NCI-H460 (cell line): Measurements from ENCODE around the gene ADGRF4. TPM values are rescaled to one million over a fixed set of nuclear protein-coding genes. Genes with fewer than 3 reads are reported as not detected.

ENCODE experiments used
- DNase-seq: peaks from one replicate; pipeline ENCODE4 v3.0.0-alpha.2; 2016; ENCODE audit warnings: low read depth; ENCODE audit errors: extremely low read depth
- total RNA-seq: library from RNA; depleted of rRNA; stranded (reverse); fragments of >200 nt; shearing (Covaris generic); gene quantifications from 2 replicates; pipeline ENCODE4 v1.2.3, GENCODE V29; 2014

ADGRF4 gene
- total RNA-seq, 1 experiment from 2014 or later: 0.12 TPM

- no peak for DNase-seq
Measured at GRCh38 chr6:47681201-47681990, 17.0 kb upstream of the ADGRF4 start.

DNA sequence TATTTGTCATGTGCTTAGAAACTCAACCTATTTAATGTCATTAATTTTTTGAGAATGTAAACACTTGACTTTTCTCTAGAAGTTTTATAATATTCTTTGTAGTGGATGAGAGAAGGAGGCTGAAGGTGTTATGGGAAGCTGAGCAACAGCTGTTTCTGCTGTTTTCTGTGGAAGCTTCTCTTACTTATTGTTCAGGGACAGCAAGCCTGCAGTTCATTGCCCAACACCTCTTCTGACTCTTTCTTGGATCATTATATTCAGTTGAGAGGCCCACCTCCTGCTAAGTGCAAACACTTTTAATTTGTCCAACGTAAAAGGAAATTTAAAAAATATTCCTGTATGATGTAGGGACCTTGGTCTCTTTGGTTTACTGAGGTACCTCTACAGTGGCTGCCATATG is 12.0 kb upstream of the ADGRF4 start:
- DNase-seq: no peak

DNA sequence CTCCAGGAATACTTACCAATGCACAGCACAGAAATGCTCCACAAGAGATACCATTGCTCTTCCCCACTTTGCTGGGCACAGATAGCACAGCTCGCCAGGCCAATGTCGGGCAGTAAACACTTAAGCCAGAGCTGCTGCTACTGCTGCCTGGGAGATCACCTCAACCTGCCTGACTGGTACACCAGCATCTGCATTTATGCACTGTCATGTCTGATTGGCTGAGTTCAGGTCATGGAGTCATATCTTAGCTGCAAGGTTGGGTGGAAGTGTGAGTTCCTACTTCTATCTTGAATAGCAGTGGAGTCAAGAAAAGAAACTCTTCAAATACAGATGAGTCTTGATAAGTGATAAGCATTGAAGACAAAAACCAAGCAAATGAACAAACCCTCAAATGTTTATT is 10.9 kb upstream of the ADGRF4 start:
- DNase-seq: no peak

DNA sequence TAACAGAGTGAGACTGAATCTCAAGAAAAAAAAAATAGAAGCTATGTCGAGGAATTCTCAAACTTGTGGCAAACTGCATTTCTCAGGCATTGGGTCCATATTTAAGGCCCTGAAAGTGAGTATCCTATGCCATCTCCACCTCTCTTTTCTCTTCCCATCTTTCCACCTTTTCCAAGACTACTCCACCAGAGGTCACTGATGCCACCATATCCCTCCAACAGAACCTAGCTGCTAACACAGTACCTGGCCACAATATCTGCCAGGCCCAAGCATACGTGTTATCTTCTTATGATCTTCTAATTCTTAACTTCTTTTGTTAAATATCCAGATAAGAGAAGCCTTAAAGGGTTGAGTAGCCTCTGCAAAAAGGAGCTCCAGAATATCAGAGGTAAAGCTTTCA is 8.2 kb upstream of the ADGRF4 start:
- DNase-seq: no peak

DNA sequence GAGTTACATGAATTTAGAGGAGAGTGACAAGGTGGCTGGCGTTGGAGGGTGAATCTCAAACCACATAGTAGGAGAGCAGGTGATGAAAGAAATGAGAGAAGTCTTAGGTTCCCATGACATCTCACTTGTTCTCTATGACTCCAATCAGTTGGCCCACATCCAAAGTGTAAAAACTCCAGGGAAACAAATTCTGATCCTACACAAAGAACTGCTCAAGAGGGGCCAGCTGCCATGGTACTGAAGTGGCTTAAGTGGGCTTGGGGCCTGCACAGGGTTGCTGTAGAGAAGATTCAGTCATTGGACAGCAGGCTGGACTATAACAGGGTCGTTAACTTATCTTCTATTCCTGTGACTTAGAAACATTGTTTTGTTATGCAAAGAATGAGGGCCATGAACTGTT is 7.6 kb upstream of the ADGRF4 start:
- DNase-seq: no peak

DNA sequence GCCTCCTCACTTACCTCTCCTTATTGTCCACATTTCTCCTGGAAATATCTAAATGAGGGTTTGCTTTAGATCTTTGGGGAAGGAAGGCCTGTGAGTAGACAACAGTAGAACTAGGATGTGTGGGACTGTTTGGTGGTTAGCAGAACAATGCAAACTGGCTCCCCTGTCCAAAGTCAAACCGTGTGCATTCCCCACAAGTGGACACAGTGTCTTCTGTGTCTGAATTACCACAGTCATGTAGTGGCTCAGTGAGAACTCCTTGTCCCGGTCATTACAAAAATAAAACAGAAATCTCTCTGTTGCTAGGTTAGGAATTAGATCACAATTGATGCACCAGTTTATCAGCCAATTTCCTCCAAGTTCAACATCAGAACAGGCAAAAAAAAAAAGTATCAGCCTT is 455 bp upstream of the ADGRF4 start:
- no peak for DNase-seq

DNA sequence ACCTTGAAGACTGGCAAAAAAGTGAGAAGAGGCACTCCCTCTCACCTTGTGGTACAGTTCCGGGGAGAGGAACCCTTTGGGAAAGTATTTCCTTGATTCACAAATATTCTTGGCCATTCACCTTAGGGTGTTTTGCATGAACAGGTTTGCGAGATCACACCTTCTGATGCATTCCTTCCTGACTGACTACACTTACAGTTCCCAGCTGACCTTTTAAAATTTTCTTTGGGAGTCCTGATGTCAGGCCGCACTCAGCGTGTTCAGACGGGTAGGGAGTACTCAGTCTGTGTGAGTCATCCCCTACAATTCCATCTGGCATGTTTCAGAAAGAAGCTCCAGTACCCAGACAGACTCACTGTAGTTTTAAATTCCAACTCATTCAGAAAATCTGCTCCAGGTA is 1.7 kb downstream of the ADGRF4 start:
- DNase-seq: no peak

DNA sequence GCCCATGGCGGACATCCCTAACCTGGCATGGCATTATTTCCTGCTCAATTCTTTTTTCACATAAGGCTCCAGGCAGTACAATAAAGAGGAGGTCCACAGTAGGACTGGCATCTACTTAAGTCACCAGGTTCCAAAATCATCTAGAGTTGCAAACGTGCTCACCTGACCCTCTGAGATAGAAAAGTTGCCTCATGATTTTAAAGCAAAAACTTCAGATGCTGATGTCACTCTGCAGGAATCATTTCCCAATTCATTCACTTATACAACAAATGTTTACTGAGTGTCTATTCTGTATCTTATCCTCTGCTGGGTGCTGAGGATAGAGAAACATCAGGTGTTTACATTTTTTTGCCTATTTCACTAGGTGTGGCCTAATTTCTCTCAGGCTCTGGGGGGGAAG is 2.2 kb downstream of the ADGRF4 start:
- DNase-seq: no peak

DNA sequence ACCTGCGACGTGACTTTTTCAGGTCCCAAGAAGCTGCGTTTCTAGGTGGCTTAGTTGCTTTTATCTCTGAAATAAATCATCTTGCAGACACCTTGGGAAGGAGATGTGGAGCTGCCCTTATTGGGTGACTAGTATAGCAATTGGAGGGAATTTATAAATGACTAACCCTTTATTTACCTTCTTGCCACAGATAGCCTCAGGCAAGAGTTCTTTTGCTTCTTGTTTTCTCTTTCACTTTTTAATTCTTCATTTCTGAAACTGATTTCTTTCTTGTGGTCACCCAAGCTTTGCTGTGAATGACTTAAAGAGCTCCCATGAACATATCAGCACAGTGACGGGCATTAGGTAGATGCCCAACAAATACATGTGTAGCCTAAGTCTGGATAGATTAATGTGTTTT is 3.0 kb downstream of the ADGRF4 start:
- DNase-seq: no peak

GRCh38 chr6:47709160-47709559 is 10.8 kb downstream of the ADGRF4 start:
- no peak for DNase-seq

DNA sequence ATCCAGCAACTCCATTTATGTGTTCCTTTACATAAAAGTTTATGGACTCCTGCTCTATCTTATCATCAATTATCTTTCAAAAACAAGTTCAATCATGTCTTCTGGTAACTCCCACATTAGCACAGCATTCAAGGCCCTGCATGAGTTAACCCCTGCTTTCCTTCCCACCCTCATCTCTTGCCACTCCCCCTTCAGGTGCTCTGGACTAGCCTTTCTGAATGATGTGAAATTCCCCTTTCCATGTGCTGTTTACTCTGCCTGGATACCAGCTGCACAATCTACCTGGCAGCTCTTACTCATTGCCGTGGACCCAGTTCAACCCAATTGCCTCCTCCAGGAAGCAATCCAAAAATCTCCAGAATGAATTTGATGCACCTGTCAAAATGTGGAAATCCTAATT is 11.9 kb downstream of the ADGRF4 start:
- DNase-seq: no peak

DNA sequence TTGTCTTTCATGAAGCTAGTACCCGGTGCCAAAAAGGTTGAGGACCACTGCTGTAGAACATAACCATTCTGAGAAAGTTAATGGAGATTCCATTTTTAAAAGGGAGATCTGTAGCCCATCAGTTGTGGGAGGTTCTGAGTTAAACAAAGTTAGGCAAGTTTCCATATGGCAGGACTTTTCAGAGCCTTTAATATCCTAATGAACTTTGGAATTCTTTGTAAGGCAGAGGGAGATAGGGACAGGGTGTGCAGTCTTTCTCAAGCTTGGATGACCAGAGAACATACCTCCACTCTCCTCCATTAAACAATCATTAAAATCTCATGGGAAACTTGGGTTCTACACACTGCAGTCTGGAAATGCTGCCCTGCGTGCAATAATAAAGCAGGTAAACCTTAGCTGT is 14.8 kb downstream of the ADGRF4 start:
- DNase-seq: no peak

- DNase-seq: no peak
Measured at GRCh38 chr6:47714802-47715201, 16.4 kb downstream of the ADGRF4 start.

DNA sequence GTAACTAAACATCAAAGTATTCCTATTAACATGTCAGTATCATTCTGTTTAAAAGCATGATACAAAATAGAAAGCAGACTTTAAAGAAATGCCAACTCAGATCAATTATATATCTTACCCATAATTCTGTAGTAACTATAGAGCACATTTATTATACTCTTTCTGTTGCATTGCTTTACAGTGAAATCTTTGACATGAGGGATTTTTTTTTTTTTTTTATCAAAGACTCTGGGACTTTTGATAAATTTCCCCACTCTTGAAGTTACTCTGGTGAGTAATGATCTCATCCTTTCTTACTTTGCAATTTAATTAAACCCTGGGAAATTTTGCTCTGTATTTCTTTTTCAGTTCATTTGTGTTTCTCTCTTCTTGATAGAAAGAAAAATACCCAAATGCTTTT is 17.4 kb downstream of the ADGRF4 start:
- DNase-seq: no peak

GRCh38 chr6:47716207-47716606 is 17.8 kb downstream of the ADGRF4 start:
- no peak for DNase-seq

- no peak for DNase-seq
Measured at GRCh38 chr6:47718571-47718970, 20.2 kb downstream of the ADGRF4 start.

- DNase-seq: no peak
Measured at GRCh38 chr6:47721189-47721588, 22.8 kb downstream of the ADGRF4 start.

DNA sequence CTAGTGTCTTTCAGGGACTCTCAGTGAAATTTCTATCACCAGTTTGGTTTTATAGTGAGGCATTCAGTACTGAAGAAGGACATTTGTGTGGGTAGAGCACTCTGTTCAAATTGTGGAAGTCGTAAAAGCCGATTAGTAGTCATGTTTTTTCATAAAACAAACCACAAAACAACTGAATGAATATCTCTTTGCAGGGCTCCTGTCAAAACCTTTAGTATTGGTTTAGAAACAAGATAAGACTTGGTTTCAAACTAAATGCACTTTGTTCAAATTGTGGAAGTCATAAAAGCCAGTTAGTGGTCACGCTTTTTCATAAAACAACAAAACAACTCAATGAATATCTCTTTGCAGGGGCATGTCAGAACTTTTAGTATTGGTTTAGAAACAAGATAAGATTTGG is 23.8 kb downstream of the ADGRF4 start:
- no peak for DNase-seq

- DNase-seq: no peak
Measured at GRCh38 chr6:47724300-47724699, 25.9 kb downstream of the ADGRF4 start.

- no peak for DNase-seq
Measured at GRCh38 chr6:47727391-47727790, 29.0 kb downstream of the ADGRF4 start.

DNA sequence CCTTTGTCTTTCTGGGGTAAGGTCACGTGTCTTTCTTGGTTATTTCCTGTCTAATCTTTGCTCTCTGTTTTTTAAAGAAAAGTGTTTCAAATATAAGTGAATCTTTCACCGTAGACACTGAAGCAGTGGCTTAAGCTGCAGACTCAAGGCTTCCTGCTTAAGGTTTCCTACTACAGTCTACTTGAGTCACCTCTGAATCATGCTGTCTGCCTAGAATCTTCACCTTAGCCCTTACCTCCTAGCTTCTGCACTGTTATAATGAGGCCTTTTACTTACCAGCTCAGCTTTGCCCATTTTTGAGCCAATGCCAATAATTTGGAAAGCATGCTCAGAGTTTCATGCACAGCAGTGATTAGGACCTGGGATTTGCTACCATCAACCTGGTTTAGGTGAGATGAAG is 30.6 kb downstream of the ADGRF4 start:
- DNase-seq: no peak

DNA sequence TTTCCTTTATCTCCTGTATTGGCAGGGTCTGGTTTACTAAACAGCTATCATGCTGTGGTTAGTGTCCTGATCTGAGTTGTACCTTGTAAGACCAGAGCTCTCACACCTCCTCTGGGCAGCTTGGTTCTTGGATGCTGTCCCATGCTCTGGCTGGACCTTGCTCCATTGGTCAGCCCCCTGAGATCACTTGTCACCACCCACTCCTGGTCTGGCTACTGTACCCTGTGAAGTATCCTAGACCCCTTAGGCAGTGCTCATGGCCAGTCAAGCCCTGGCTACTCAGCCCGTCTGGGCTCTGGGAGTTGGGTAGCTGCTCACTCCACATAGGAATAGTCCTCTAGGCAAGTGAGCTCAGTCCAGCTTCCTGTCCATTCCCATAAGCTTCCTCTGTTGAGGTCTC is 31.1 kb downstream of the ADGRF4 start:
- DNase-seq: no peak
